ENCODE measurements around the gene CDH4. TPM values are rescaled to one million over a fixed set of nuclear protein-coding genes. Genes with fewer than 3 reads are reported as not detected.
"Not testable (repeated sequence)": the region's sequence is repeated elsewhere in the genome, so short reads cannot be mapped to it uniquely, and the experiment has no call there.

CDH4 gene
- total RNA-seq, 1 experiment from 2014 or later, result not detected

- H3K27me3 ChIP-seq (replicated peaks; ENCODE audit: control insufficient read depth, insufficient read depth, low read length), result peaks cover 2% of the 10 kb centered on the region; the same call in 1 of the 2 replicates
- no peak overlapping the region for H3K27ac Mint-ChIP-seq (ENCODE audit: unreplicated experiment)
- no peaks in the 10 kb centered on the region for H3K36me3 Mint-ChIP-seq (ENCODE audit: insufficient read depth, unreplicated experiment)
- H3K36me3 ChIP-seq (ENCODE audit: control insufficient read depth, insufficient read depth, low read length), result no peaks in the 10 kb centered on the region
- H3K4me3 Mint-ChIP-seq (ENCODE audit: unreplicated experiment), result no peak overlapping the region
- CTCF ChIA-PET, result no interaction called here
- no peak for DNase-seq
- H3K9me3 ChIP-seq, result no peaks in the 10 kb centered on the region
- no peaks in the 10 kb centered on the region for H3K9me3 Mint-ChIP-seq (ENCODE audit: unreplicated experiment)
- no TSS peak for BruUV-seq (replicated peaks)
- intact Hi-C loops (cut with micrococcal nuclease; ENCODE audit: unreplicated experiment), result no loop called here
- H3K4me3 ChIP-seq (ENCODE audit: low read depth, low read length), result no peak overlapping the region
- peaks cover 26% of the 10 kb centered on the region for H3K27me3 Mint-ChIP-seq (ENCODE audit: insufficient read depth, unreplicated experiment)
- TF ChIP-seq, protein P1, sequence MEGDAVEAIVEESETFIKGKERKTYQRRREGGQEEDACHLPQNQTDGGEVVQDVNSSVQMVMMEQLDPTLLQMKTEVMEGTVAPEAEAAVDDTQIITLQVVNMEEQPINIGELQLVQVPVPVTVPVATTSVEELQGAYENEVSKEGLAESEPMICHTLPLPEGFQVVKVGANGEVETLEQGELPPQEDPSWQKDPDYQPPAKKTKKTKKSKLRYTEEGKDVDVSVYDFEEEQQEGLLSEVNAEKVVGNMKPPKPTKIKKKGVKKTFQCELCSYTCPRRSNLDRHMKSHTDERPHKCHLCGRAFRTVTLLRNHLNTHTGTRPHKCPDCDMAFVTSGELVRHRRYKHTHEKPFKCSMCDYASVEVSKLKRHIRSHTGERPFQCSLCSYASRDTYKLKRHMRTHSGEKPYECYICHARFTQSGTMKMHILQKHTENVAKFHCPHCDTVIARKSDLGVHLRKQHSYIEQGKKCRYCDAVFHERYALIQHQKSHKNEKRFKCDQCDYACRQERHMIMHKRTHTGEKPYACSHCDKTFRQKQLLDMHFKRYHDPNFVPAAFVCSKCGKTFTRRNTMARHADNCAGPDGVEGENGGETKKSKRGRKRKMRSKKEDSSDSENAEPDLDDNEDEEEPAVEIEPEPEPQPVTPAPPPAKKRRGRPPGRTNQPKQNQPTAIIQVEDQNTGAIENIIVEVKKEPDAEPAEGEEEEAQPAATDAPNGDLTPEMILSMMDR (IDR thresholded peaks at IDR 0.05; ENCODE audit: insufficient read depth in 1 of 2, low read depth in 1 of 2, low read length in 1 of 2, severe bottlenecking in 1 of 2, unreplicated experiment in 1 of 2), result no peak
- no peaks in the 10 kb centered on the region for H3K4me1 Mint-ChIP-seq (ENCODE audit: low read depth, unreplicated experiment)
- H3K4me1 ChIP-seq, result no peaks in the 10 kb centered on the region
- POLR2A ChIA-PET, result interaction anchor here (0.5 kb wide), 1 partner anchor 8 kb away, joined by 4 read pairs; no protein-coding TSS in a partner anchor
Measured at GRCh38 chr20:61853073-61854005, 601.3 kb downstream of the CDH4 start.

- H3K4me3 ChIP-seq (ENCODE audit: low read depth, low read length); H3K9me3 ChIP-seq; H3K27me3 ChIP-seq (replicated peaks; ENCODE audit: control insufficient read depth, insufficient read depth, low read length); H3K9me3 Mint-ChIP-seq (ENCODE audit: unreplicated experiment); H3K4me1 Mint-ChIP-seq (ENCODE audit: low read depth, unreplicated experiment); CTCF ChIA-PET; BruUV-seq (replicated peaks); H3K36me3 Mint-ChIP-seq (ENCODE audit: insufficient read depth, unreplicated experiment); POLR2A ChIA-PET; H3K4me1 ChIP-seq; H3K4me3 Mint-ChIP-seq (ENCODE audit: unreplicated experiment); H3K27ac Mint-ChIP-seq (ENCODE audit: unreplicated experiment); DNase-seq; intact Hi-C loops (cut with micrococcal nuclease; ENCODE audit: unreplicated experiment); H3K36me3 ChIP-seq (ENCODE audit: control insufficient read depth, insufficient read depth, low read length): not testable (repeated sequence)
- H3K27me3 Mint-ChIP-seq (ENCODE audit: insufficient read depth, unreplicated experiment), result peaks cover 23% of the 10 kb centered on the region
Measured at GRCh38 chr20:61854538-61854937, 602.5 kb downstream of the CDH4 start.

DNA sequence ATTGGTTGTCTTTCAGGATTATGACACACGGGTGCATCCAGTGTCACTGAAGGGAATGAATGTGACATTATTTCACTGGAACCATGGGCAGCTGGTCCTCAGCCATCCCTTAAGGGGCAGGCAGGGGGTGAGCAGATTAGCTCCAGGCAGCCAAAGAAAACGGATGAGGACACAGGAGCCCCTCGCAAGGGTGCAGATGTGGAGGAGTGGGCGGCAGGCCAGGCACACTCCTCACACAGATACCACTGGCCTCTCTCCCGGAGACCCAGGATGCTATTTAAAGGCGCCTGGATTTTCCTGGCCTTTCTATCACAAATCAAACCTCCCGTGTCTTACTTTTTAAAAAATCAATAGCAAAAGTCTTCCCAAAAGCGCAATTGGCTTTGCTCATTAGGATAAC, 603.2 kb downstream of the CDH4 start:
- no peak overlapping the region for H3K27ac Mint-ChIP-seq (ENCODE audit: unreplicated experiment)
- TF ChIP-seq, protein P1 (IDR thresholded peaks at IDR 0.05; ENCODE audit: insufficient read depth in 1 of 2, low read depth in 1 of 2, low read length in 1 of 2, severe bottlenecking in 1 of 2, unreplicated experiment in 1 of 2), result no peak
- Histone ChIP-seq H3K9me3 (no peaks in the 10 kb centered on the region), H3K36me3 (ENCODE audit: control insufficient read depth, insufficient read depth, low read length) (no peaks in the 10 kb centered on the region), H3K4me3 (ENCODE audit: low read depth, low read length) (no peak overlapping the region), H3K4me1 (no peaks in the 10 kb centered on the region), H3K27me3 (replicated peaks; ENCODE audit: control insufficient read depth, insufficient read depth, low read length) (peaks cover 2% of the 10 kb centered on the region; the same call in 1 of the 2 replicates)
- intact Hi-C loops (cut with micrococcal nuclease; ENCODE audit: unreplicated experiment), result no loop called here
- DNase-seq, result no peak
- ChIA-PET POLR2A (no interaction called here), CTCF (no interaction called here)
- no TSS peak for BruUV-seq (replicated peaks)
- H3K9me3 Mint-ChIP-seq (ENCODE audit: unreplicated experiment), result no peaks in the 10 kb centered on the region
- H3K4me3 Mint-ChIP-seq (ENCODE audit: unreplicated experiment), result no peak overlapping the region
- peaks cover 17% of the 10 kb centered on the region for H3K27me3 Mint-ChIP-seq (ENCODE audit: insufficient read depth, unreplicated experiment)
- no peaks in the 10 kb centered on the region for H3K36me3 Mint-ChIP-seq (ENCODE audit: insufficient read depth, unreplicated experiment)
- H3K4me1 Mint-ChIP-seq (ENCODE audit: low read depth, unreplicated experiment), result no peaks in the 10 kb centered on the region
